NCI-H2107 treated with DMSO at 0.1 percent for 48 hours (cell line): ENCODE measurements around the gene NCOA5.

Experiments
- DNase-seq: peaks from one replicate; lab custom pipeline; 2025; ENCODE audit not compliant: unreplicated experiment; lab: John Stamatoyannopoulos, UW

Gene NCOA5

GRCh38 chr20:46089417-46090388 lies at the start of gene NCOA5:
Gene NCOA5 (minus strand): TSS chr20:46089962. CDS start chr20:46079424, 10,538 bp downstream.
- DNase-seq = peak; percentile 74

GRCh38 chr20:46139266-46139889 lies 49.6 kb upstream of the NCOA5 start:
- no peak for DNase-seq

GRCh38 chr20:46137816-46138215 lies 48.1 kb upstream of the NCOA5 start:
- peak; percentile 5 for DNase-seq

GRCh38 chr20:46135856-46136633 lies 46.3 kb upstream of the NCOA5 start:
- no peak for DNase-seq

GRCh38 chr20:46134716-46135115 lies 45.0 kb upstream of the NCOA5 start:
- no peak for DNase-seq

GRCh38 chr20:46133886-46134654 lies 44.3 kb upstream of the NCOA5 start:
- DNase-seq = no peak

- DNase-seq = peak; percentile 22
Measured at GRCh38 chr20:46132705-46133120, 43.0 kb upstream of the NCOA5 start.

GRCh38 chr20:46131396-46131795 lies 41.6 kb upstream of the NCOA5 start:
- DNase-seq = no peak

GRCh38 chr20:46130534-46130933 lies 40.8 kb upstream of the NCOA5 start:
- DNase-seq = peak; percentile 45

- no peak for DNase-seq
Measured at GRCh38 chr20:46129955-46130481, 40.3 kb upstream of the NCOA5 start.

- peak; percentile 15 for DNase-seq
Measured at GRCh38 chr20:46128310-46129151, 38.8 kb upstream of the NCOA5 start.

GRCh38 chr20:46127396-46128010 lies 37.7 kb upstream of the NCOA5 start:
- no peak for DNase-seq

GRCh38 chr20:46126440-46127056 lies 36.8 kb upstream of the NCOA5 start:
- DNase-seq = no peak

- no peak for DNase-seq
Measured at GRCh38 chr20:46123482-46124245, 33.9 kb upstream of the NCOA5 start.

- DNase-seq = no peak
Measured at GRCh38 chr20:46122516-46123481, 33.0 kb upstream of the NCOA5 start.

GRCh38 chr20:46122071-46122470 lies 32.3 kb upstream of the NCOA5 start:
- no peak for DNase-seq
